ENCODE measurements around the gene BICC1. TPM values are rescaled to one million over a fixed set of nuclear protein-coding genes. Genes with fewer than 3 reads are reported as not detected.
"Not testable (repeated sequence)": the region's sequence is repeated elsewhere in the genome, so short reads cannot be mapped to it uniquely, and the experiment has no call there.

BICC1 gene
- total RNA-seq, 1 experiment from 2014 or later = 7.2 TPM

GRCh38 chr10:58833771-58834561 is 321.3 kb downstream of the BICC1 start:
- no peak for DNase-seq (ENCODE audit: low read depth, low spot score)
- in situ Hi-C loops (cut with HindIII; ENCODE audit: low pct_unique_long_range_greater_than_20kb, low sequenced_read_pairs) = no loop called here

DNA sequence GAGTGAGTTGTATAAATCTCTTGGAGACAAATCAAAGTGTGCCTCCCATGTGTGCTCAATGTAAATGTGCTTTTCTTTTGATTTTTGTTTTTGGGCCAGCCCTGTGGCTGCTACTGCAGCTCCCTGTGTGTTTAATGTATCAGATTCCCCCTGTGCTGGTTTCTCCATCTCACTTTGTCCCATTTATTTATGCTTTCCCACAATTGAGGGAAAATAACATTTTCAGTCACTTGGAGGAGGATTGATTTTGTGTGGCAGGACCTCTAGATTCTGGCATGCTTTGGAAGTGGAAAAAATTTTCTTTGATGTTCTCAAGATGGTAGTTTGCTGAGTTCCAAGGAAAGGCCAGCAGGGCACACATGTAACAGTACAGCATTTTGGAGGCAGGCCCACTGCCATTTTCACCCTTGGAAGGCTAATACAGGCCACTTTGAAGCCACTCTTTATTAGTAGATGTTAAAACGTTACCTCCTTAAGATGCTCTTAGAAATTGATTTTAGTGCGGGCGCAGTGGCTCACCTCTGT is 323.6 kb downstream of the BICC1 start:
- DNase-seq (ENCODE audit: low read depth, low spot score) = no peak
- in situ Hi-C loops (cut with HindIII; ENCODE audit: low pct_unique_long_range_greater_than_20kb, low sequenced_read_pairs) = no loop called here

DNA sequence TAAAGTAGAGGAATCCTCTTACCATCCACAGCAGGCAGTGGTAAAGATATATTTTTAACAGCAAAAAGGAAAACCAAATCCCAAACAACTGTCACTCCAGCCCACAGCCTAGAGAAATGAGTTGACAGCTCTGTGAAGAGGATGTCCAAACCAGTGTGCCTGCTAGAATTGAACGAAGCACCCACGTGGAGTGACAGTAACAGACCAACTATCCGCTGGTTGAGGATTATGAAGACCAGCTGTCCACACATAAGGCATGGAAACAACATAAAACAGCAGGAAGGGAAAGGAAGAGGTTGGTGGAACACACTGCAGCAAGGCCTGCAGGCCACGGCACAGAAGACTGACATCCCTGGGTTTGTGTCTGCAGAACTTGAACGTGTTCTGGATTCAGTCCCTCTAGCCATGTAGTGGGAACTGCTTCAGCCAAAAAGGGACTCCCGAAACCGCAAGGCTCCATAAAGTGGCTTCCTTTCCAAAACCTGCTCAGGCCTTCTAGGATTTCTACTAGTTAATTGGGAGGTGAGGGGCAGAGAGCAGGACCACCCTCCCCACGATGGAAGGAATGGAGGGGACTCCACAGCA is 324.4 kb downstream of the BICC1 start:
- in situ Hi-C loops (cut with HindIII; ENCODE audit: low pct_unique_long_range_greater_than_20kb, low sequenced_read_pairs) = no loop called here
- DNase-seq (ENCODE audit: low read depth, low spot score) = no peak

DNA sequence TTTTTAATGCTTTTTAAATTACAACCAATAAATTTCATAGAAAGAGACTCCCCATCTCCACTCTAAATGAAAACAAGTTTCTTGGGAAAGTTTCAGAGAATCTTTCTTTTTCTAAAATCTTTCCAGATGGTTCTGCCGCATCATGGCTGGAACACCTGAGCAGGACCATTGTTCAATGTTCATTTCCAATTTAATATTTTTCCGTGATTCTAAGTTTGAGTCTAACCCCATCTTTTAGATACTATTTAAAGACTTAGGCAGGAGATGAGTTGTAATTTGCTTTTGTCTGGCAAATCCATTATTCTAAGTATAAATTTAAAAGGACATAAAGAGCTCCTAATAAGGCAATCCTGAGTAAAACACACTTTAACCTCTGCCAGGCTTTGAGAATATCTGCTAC is 325.2 kb downstream of the BICC1 start:
- in situ Hi-C loops (cut with HindIII; ENCODE audit: low pct_unique_long_range_greater_than_20kb, low sequenced_read_pairs) = no loop called here
- no peak for DNase-seq (ENCODE audit: low read depth, low spot score)

DNA sequence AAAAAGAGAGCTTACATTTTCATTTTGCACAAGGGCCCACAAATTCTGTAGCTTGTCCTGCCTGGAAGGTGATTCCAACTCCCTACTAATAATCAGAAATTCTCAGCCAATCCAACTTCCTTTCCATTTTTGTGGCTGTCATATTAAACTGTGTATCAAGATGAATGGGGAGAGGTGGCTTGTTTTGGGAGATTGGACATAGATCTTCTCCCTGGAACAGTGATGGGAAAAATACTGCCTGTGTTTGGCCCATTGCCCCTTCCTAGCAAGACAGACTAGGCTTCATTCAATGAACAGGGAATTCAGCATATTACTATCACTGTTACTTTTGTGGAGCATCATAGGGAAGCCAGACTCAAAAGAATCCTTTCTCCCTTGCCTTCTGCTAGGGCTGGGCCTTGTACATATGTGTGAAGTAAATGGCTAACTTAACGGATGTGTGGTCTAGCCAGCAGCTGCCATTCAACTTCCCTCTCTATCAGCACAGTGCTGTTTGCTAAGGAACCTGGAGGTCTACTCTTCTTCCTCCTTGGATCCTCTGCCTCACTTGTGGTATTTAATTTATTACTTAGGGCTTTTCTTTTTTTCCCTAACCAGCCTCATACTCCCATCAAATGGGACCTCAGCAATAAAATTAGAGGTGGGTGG is 326.0 kb downstream of the BICC1 start:
- no peak for DNase-seq (ENCODE audit: low read depth, low spot score)
- in situ Hi-C loops (cut with HindIII; ENCODE audit: low pct_unique_long_range_greater_than_20kb, low sequenced_read_pairs) = no loop called here

DNA sequence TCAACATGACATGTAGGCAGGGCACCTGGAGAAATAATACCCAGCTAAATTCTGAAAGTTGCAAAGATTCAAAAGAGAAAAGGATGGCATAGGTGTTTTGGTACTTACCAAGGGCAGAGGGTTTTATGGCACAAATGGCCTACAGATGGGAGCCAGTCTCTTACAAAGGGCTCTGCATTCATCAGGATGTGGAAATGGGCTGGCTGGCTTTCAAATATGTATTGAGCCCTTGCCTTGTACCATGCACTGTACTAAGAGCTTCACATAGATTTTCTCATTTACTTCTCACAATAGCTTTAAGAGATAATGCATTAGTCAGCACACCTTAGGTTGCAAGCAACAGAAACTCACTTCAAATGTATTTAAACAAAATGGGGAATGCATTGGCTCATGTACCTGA is 327.1 kb downstream of the BICC1 start:
- in situ Hi-C loops (cut with HindIII; ENCODE audit: low pct_unique_long_range_greater_than_20kb, low sequenced_read_pairs) = no loop called here
- DNase-seq (ENCODE audit: low read depth, low spot score) = no peak

GRCh38 chr10:58840840-58841435 is 328.3 kb downstream of the BICC1 start:
- in situ Hi-C loops (cut with HindIII; ENCODE audit: low pct_unique_long_range_greater_than_20kb, low sequenced_read_pairs) = no loop called here
- DNase-seq (ENCODE audit: low read depth, low spot score) = no peak

- in situ Hi-C loops (cut with HindIII; ENCODE audit: low pct_unique_long_range_greater_than_20kb, low sequenced_read_pairs) = no loop called here
- DNase-seq (ENCODE audit: low read depth, low spot score) = no peak
Measured at GRCh38 chr10:58842860-58843376, 330.2 kb downstream of the BICC1 start.

DNA sequence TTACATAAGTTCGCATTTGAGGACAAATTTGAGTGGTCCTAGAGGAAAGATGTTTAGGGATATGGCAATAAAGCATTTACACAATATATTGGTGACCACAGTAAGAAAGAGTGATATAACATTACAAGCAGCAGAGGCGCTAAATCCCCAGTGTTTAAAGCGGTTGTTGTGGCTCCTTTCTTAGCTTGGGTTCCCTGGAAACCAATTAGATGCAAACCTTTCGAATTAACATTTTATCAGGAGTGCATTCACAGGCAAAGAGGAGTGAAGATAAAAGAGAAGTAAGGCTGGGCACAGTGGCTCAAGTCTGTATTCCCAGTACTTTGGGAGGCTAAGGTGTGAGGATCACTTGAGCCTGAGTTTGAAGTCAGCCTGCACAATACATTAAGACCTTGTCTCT is 331.1 kb downstream of the BICC1 start:
- in situ Hi-C loops (cut with HindIII; ENCODE audit: low pct_unique_long_range_greater_than_20kb, low sequenced_read_pairs) = no loop called here
- DNase-seq (ENCODE audit: low read depth, low spot score) = no peak

DNA sequence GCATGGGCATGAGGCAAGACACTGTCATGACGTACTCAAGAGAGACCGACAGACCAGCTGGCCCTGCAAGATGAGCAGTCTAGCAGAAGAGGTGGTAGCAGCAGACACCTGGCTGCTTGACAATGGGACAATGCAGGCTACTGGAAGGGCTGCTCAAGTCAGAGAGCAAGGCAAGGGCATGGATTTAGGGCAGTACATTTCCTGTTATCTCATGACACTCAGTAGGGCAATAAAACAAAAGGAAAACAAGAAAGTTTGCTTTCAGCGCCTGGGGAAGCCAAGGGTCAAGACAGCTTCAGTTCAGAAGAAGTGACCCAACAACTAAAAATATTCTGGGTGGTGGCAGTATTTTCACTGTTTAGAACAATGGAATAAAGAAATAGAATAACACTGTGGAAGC is 332.0 kb downstream of the BICC1 start:
- in situ Hi-C loops (cut with HindIII; ENCODE audit: low pct_unique_long_range_greater_than_20kb, low sequenced_read_pairs) = no loop called here
- no peak for DNase-seq (ENCODE audit: low read depth, low spot score)

GRCh38 chr10:58846856-58847255 is 334.2 kb downstream of the BICC1 start:
- in situ Hi-C loops (cut with HindIII; ENCODE audit: low pct_unique_long_range_greater_than_20kb, low sequenced_read_pairs) = no loop called here

DNA sequence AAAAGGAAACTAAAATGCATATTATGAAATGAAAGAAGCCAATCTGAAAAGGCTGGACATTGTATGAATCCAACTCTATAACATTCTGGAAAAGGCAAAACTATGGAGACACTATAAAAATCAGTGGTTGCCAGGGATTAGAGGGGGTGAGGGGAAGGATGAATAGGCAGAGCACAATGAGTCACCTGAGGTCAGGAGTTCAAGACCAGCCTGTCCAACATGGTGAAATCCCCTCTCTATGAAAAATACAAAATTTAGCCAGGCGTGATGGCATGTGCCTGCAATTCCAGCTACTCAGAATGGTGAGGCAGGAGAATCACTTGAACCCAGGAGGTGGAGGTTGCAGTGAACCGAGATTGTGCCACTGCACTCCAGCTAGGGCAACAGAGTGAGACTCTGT is 338.9 kb downstream of the BICC1 start:
- no peak for DNase-seq (ENCODE audit: low read depth, low spot score)
- in situ Hi-C loops (cut with HindIII; ENCODE audit: low pct_unique_long_range_greater_than_20kb, low sequenced_read_pairs) = no loop called here

More at GRCh38 chr10:58846856-58847255, 334.2 kb downstream of the BICC1 start:
- DNase-seq (ENCODE audit: low read depth, low spot score) = no peak

DNA sequence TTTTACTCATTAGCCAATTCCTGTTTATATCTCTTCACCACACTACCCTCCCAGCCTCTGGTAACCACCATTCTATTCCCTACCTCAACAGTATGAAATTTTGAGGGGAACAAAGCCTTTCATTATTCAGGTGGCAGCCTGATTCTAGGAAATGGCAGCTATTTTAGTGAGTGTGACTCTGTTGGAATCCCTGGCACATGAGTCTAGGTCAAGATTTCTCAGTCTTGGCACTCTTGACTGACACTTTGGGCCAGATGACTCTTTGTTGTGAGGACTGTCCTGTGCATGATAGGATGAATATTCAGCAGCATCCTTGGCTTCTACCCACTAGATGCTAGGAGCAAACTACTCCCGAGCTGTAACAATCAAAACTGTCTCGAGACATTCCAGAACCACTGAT is 341.0 kb downstream of the BICC1 start:
- DNase-seq (ENCODE audit: low read depth, low spot score) = peak; percentile 50
- in situ Hi-C loops (cut with HindIII; ENCODE audit: low pct_unique_long_range_greater_than_20kb, low sequenced_read_pairs) = no loop called here

DNA sequence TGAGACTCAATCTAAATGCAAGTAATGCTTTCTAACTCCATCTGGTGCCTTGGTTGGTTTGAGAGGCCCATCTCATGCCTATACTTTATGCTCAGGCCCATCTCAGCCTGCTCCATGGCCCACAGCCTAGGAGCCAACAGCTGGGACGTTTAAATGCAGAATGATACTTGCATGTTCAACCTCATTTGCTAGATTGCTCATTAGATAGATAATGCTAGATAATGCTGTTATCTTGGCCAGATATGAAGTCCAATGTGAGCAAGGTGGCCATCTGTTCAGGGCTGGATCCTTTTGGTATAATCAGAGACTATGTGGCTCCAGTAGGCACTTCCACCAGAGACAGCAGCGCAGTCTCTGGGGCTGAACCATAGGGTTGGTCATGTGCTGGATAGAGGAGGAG is 342.1 kb downstream of the BICC1 start:
- in situ Hi-C loops (cut with HindIII; ENCODE audit: low pct_unique_long_range_greater_than_20kb, low sequenced_read_pairs) = no loop called here

GRCh38 chr10:58856508-58857240 is 344.0 kb downstream of the BICC1 start:
- in situ Hi-C loops (cut with HindIII; ENCODE audit: low pct_unique_long_range_greater_than_20kb, low sequenced_read_pairs) = no loop called here
- peak; percentile 67 for DNase-seq (ENCODE audit: low read depth, low spot score)

More for the DNA sequence above, 342.1 kb downstream of the BICC1 start:
- no peak for DNase-seq (ENCODE audit: low read depth, low spot score)

DNA sequence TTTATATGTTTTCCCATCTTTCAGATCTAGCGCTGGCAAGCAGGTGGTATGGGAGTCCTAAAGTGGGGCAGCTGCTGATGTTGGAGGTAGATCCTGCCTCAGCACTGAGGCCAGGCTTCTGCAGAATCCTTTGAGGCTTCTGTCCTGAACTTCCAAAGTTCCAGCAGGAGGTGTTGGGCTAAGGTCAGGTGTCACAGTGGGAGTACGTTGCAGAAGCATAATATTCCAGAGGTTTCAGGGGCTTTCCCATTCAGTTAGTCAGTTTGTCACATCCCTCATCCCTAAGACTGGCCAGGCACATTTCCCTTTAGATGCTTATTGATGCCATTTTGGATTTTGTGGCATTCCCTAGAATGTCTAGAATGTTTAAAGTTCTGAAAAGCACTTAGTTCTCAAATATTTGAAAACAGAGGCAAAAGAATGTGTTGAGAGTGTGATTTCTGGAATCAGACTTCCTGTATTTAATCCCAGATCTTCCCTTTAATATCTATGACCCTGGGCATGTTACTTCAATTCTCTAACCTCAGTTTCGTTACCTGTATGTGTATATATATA is 344.7 kb downstream of the BICC1 start:
- DNase-seq (ENCODE audit: low read depth, low spot score) = no peak
- in situ Hi-C loops (cut with HindIII; ENCODE audit: low pct_unique_long_range_greater_than_20kb, low sequenced_read_pairs) = no loop called here

DNA sequence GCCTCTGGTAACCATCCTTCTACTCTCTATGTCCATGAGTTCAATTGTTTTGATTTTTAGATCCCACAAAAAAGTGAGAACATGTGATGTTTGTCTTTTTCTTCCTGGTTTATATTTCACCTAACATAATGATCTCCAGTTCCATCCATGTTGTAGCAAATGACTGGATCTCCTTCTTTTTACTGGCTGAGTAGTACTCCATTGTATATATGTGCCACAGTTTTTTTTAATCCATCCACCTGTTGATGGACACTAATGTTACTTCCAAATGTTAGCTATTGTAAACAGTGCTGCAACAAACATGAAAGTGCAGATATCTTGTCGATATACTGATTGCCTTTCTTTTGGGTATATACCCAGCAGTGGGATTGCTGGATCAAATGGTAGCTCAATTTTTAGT is 345.5 kb downstream of the BICC1 start:
- in situ Hi-C loops (cut with HindIII; ENCODE audit: low pct_unique_long_range_greater_than_20kb, low sequenced_read_pairs); DNase-seq (ENCODE audit: low read depth, low spot score): not testable (repeated sequence)
